ENCODE measurements around the gene HSPA12A. TPM values are rescaled to one million over a fixed set of nuclear protein-coding genes. Genes with fewer than 3 reads are reported as not detected.

Gene HSPA12A
- total RNA-seq, 2 donors from 2014 or later, result 13.9 to 15.4 TPM

- no peaks in the 10 kb centered on the region for H3K27me3 ChIP-seq (ENCODE audit: control insufficient read depth, insufficient read depth, low read length, poor library complexity, severe bottlenecking)
- no peak overlapping the region for H3K4me3 Mint-ChIP-seq
- H3K4me1 ChIP-seq (ENCODE audit: control insufficient read depth, insufficient read depth, low read length), result no peaks in the 10 kb centered on the region
- TF ChIP-seq CTCF (conservative IDR thresholded peaks at IDR 0.05), result no peak
- peaks cover 8% of the 10 kb centered on the region for H3K4me1 Mint-ChIP-seq
- H3K36me3 ChIP-seq (ENCODE audit: control insufficient read depth, insufficient read depth, low read length), result no peaks in the 10 kb centered on the region
- no peak overlapping the region for H3K27ac ChIP-seq (ENCODE audit: low read depth, low read length)
- no peaks in the 10 kb centered on the region for H3K9me3 ChIP-seq (ENCODE audit: control insufficient read depth, low read length)
- no peaks in the 10 kb centered on the region for H3K27me3 Mint-ChIP-seq (ENCODE audit: insufficient read depth)
- H3K27ac Mint-ChIP-seq, result no peak overlapping the region
- peaks cover 6% of the 10 kb centered on the region for H3K36me3 Mint-ChIP-seq (ENCODE audit: low read depth)
- 96% methylated on average over 4 of the region's 5 CpGs for WGBS, 2 experiments (ENCODE audit: insufficient coverage in 1 of 2, insufficient read length in 1 of 2)
- no peaks in the 10 kb centered on the region for H3K9me3 Mint-ChIP-seq
- H3K4me3 ChIP-seq (ENCODE audit: low read length), result no peak overlapping the region
- H3K9ac ChIP-seq (ENCODE audit: extremely low read depth, low read length, poor library complexity, severe bottlenecking), result no peak overlapping the region
- DNase-seq, result no peak
Measured at GRCh38 chr10:116657863-116658551, 84.4 kb downstream of the HSPA12A start.

GRCh38 chr10:116656044-116656443 lies 86.3 kb downstream of the HSPA12A start:
- Histone ChIP-seq H3K9ac (ENCODE audit: extremely low read depth, low read length, poor library complexity, severe bottlenecking) (no peak overlapping the region), H3K4me3 (ENCODE audit: low read length) (no peak overlapping the region), H3K27ac (ENCODE audit: low read depth, low read length) (no peak overlapping the region), H3K9me3 (ENCODE audit: control insufficient read depth, low read length) (no peaks in the 10 kb centered on the region), H3K4me1 (ENCODE audit: control insufficient read depth, insufficient read depth, low read length) (no peaks in the 10 kb centered on the region), H3K36me3 (ENCODE audit: control insufficient read depth, insufficient read depth, low read length) (no peaks in the 10 kb centered on the region), H3K27me3 (ENCODE audit: control insufficient read depth, insufficient read depth, low read length, poor library complexity, severe bottlenecking) (no peaks in the 10 kb centered on the region)
- 98 to 100% methylated on average over 3 to 4 of the region's 4 CpGs for WGBS, 2 experiments (ENCODE audit: insufficient coverage in 1 of 2, insufficient read length in 1 of 2)
- H3K4me3 Mint-ChIP-seq, result no peak overlapping the region
- TF ChIP-seq CTCF (conservative IDR thresholded peaks at IDR 0.05), result no peak
- no peak for DNase-seq
- H3K27me3 Mint-ChIP-seq (ENCODE audit: insufficient read depth), result peaks cover 2% of the 10 kb centered on the region
- no peaks in the 10 kb centered on the region for H3K36me3 Mint-ChIP-seq (ENCODE audit: low read depth)
- peaks cover 9% of the 10 kb centered on the region for H3K4me1 Mint-ChIP-seq
- H3K9me3 Mint-ChIP-seq, result no peaks in the 10 kb centered on the region
- no peak overlapping the region for H3K27ac Mint-ChIP-seq

GRCh38 chr10:116655568-116655967 lies 86.8 kb downstream of the HSPA12A start:
- H3K4me1 Mint-ChIP-seq, result peaks cover 5% of the 10 kb centered on the region
- no peaks in the 10 kb centered on the region for H3K9me3 Mint-ChIP-seq
- H3K27ac Mint-ChIP-seq, result no peak overlapping the region
- no peak overlapping the region for H3K4me3 Mint-ChIP-seq
- H3K4me3 ChIP-seq (ENCODE audit: low read length), result no peak overlapping the region
- no peak for TF ChIP-seq CTCF (conservative IDR thresholded peaks at IDR 0.05)
- no peaks in the 10 kb centered on the region for H3K27me3 ChIP-seq (ENCODE audit: control insufficient read depth, insufficient read depth, low read length, poor library complexity, severe bottlenecking)
- no peak overlapping the region for H3K9ac ChIP-seq (ENCODE audit: extremely low read depth, low read length, poor library complexity, severe bottlenecking)
- no peaks in the 10 kb centered on the region for H3K9me3 ChIP-seq (ENCODE audit: control insufficient read depth, low read length)
- peaks cover 2% of the 10 kb centered on the region for H3K27me3 Mint-ChIP-seq (ENCODE audit: insufficient read depth)
- no peak for DNase-seq
- WGBS, 2 experiments (ENCODE audit: insufficient coverage in 1 of 2, insufficient read length in 1 of 2), result 100% methylated on average over 2 of the region's 2 CpGs
- no peak overlapping the region for H3K27ac ChIP-seq (ENCODE audit: low read depth, low read length)
- H3K36me3 ChIP-seq (ENCODE audit: control insufficient read depth, insufficient read depth, low read length), result no peaks in the 10 kb centered on the region
- H3K36me3 Mint-ChIP-seq (ENCODE audit: low read depth), result no peaks in the 10 kb centered on the region
- no peaks in the 10 kb centered on the region for H3K4me1 ChIP-seq (ENCODE audit: control insufficient read depth, insufficient read depth, low read length)

Data from endodermal cell (in vitro differentiated cells).